Neural progenitor cell (in vitro differentiated cells): ENCODE measurements around the gene SCN9A.

Experiments used
- CTCF ChIP-seq: fragments of 200-600 bp; sonication (generic); IDR thresholded peaks from 2 replicates; pipeline ENCODE4 v1.5.1; 2017; ENCODE audit warnings: antibody characterized with exemption, mild to moderate bottlenecking
- EZH2 ChIP-seq: fragments of 200-600 bp; sonication (generic); IDR thresholded peaks from 2 replicates; pipeline ENCODE4 v1.6.1; 2017; ENCODE audit warnings: antibody characterized with exemption, mild to moderate bottlenecking, moderate library complexity
- EZH2phosphoT487 ChIP-seq: fragments of 200-600 bp; sonication (generic); IDR thresholded peaks from 2 replicates; pipeline ENCODE4 v1.6.1; 2017; ENCODE audit warnings: antibody characterized with exemption

DNA sequence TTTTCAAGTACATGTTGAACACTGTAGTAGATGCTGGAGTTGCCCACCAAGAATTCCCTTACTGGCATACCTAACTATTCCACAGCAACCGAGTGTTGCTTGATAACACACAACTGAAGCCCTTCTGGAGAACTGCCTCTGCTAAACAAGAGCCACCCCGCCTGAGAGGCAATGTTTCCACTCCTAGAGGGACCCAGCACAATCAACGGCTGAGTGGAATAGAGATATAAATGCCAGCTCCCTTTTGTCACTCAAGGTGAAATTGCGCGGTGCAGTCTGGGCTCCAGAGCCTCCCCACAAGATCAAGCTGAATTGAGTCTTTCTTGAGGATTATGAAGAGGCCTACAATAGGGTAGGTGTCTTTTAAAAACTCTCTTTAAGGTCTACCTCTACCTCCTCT, 49.1 kb upstream of the SCN9A start:
- TF ChIP-seq CTCF: no peak
- TF ChIP-seq EZH2: no peak
- TF ChIP-seq EZH2phosphoT487: no peak
